Activated CD8-positive, alpha-beta memory T cell treated with anti-CD3 and anti-CD28 coated beads for 36 hours (primary cell): ENCODE data around the gene CPA3. TPM values are rescaled to one million over a fixed set of nuclear protein-coding genes. Genes with fewer than 3 reads are reported as not detected.

Experiments
- CTCF ChIA-PET: fragments of 350-600 bp; sonication (Branson Sonifier 250); formaldehyde crosslinking; loops from one replicate; lab custom pipeline; 2021; ENCODE audit warnings: antibody characterized with exemption; lab: Charles Lee
- POLR2A ChIA-PET: fragments of 350-600 bp; sonication (Branson Sonifier 250); formaldehyde crosslinking; loops from one replicate; lab custom pipeline; 2021; ENCODE audit warnings: antibody characterized with exemption; lab: Charles Lee
- total RNA-seq, 2 experiments: library from RNA; stranded (reverse); gene quantifications; one replicate each; pipeline ENCODE4 v1.2.3, GENCODE V29; 2021

Gene CPA3, protein sequence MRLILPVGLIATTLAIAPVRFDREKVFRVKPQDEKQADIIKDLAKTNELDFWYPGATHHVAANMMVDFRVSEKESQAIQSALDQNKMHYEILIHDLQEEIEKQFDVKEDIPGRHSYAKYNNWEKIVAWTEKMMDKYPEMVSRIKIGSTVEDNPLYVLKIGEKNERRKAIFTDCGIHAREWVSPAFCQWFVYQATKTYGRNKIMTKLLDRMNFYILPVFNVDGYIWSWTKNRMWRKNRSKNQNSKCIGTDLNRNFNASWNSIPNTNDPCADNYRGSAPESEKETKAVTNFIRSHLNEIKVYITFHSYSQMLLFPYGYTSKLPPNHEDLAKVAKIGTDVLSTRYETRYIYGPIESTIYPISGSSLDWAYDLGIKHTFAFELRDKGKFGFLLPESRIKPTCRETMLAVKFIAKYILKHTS
- not detected for total RNA-seq

DNA sequence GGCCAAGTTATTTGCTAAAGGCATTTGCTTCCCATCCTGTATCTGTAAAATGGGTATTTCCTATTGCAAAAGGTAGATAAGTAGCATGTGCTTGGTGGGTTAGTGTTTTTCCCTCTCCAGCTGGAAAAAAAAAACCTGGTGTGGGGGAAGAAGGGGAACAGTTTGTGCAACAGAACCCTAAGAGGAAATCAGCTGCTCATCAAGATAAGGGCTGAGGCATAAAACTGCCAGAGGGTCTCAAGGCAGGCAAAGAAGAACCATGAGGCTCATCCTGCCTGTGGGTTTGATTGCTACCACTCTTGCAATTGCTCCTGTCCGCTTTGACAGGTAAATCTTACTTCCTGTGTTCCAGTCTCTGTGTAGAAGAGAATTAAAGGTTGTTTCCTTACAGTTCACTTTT is at the start of gene CPA3:
Gene CPA3, plus strand, starts transcription at position 248 of the 400 bp plus-strand sequence. Its CDS starts 12 bp downstream, at position 260.
- ChIA-PET POLR2A (no interaction called here), CTCF (no interaction called here)

DNA sequence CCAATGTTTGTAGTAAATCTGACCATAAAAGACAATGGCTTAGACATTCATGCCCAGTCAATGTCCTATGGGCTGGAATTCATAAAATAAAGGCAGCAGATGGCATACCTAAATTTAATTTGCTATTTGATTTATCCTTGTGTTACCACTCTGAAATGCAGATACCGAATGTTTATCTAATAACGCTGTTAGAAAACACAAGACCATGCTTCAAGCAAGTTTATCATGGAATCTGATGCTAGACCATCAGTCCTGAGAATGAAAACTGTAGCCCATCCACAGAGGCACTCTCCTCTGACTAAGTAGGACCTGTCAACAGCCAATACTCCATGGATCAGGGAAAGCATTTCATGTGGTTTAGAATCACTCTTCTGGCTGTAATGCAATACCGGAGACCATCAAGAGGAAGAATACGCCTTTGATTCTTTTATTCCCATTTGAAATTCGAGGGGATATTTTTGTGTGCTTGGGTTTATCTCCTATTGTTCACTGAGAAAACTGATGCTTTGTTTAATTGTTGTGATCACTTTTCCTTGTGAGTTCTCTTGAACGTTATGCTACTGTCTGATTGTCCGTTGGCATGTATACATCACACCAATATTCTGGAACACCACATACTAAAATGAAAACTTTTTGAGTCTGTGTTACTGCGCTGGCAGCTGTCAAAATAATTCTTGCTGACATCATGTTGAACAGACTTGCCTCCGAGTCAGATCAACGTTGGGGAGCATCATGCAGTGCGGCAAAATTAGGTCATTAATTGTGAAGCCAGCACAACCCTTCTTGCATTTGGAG is 49.6 kb upstream of the CPA3 start:
- CTCF ChIA-PET = no interaction called here
- POLR2A ChIA-PET = no interaction called here

DNA sequence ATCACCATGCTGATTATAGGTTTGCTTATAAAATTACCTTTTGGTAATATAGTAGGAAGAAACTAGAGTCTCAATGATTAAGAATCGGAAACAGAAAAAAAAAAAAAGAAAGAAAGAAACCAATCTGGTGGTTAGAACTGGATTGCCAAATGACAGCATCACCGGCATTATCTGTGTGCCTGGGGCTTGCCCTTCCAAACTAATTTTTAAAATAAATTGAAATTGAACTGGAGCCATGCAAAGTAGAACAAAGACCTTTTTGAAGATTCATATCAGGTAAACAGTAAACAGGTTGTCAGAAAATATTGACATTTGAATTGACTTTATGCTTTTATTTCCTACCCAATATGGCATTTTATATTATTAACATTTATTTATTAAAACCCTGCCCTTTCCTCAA is 48.7 kb upstream of the CPA3 start:
- POLR2A ChIA-PET = no interaction called here

DNA sequence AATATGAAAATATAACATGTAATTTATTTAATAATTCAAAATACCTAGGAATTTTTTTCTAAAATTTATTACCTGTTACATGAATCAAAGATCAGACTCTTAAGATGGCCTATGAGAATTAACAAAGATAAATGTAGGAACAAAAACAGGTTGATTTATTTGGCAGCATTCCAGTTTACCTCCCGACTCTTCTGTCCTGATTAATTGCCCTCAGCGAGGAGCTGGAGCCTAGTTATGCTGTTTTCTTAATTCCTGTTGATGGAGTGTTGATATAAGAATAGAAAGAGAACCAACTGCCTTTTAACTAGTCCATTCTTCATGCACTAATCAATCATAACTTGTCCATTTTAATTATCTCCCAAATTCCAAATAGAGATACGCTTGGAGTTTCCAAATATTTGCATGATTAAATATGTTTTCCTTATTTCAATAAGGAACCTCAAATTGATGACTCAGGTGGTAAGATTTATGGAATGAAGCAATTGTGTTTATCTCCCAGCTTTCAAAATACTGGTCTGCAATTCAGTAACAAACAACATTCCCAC is 48.0 kb upstream of the CPA3 start:
- CTCF ChIA-PET = no interaction called here

More for the DNA sequence above, 48.7 kb upstream of the CPA3 start:
- CTCF ChIA-PET = no interaction called here

DNA sequence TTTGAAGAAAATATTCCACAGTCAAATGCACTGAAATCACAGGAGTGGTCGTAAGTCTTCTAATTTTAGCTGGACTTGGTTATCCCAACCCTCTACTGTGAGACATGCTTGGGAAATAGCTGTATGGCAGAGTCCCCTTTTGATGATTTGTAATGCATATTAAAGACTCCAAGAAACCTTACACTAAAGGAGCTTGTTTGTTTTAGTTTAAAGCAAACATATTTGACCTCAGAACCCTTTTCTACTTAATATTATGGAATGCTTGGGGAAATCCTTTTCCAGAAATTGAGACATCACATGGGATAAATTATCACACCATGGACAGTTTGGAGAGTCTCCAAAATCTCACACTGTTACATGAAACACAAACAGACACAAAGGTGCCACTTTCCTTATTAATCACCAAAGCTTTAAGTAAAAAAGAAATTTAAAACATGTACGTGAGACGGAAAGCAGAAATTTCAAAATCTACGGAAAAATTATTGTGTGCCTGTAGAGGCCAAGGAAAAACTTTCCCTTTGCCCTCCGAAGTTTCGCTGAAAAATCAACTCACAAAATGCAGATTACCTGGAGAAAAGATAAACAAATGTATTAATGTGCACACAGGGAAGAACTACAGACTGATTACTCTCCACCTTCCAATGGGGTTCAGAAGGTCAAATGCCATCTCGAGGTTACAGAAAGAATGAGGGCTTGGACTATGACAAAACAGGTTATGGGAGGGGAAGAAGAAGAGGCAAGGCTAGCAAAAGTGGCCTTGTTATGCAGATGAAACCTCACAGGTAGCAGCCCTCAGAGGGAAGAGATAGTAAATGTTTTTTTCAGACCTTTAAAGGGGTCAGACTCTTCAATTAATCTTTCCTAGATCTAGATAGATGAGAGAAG is 44.5 kb upstream of the CPA3 start:
- CTCF ChIA-PET = no interaction called here
- POLR2A ChIA-PET = no interaction called here

More for the DNA sequence above, 48.0 kb upstream of the CPA3 start:
- POLR2A ChIA-PET = no interaction called here

DNA sequence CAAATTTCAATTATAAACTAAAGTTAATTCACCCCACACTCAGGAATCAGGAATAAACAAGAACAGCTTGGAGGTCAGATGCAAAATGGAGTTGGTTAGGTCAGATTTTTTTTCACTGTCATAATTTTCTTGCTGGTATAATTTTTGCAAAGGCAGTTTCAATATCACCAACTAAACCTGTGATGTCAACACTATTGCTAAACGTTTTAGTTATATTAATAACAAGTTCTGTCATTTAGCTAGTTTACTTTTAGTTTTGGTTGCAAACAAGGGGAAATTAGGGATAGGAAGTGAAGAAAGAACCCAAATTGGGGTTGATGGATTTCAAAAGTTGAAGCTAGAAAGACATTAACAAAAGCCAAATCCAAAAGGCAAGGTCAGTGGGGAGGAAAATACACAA is 42.1 kb upstream of the CPA3 start:
- POLR2A ChIA-PET = no interaction called here
- CTCF ChIA-PET = no interaction called here

DNA sequence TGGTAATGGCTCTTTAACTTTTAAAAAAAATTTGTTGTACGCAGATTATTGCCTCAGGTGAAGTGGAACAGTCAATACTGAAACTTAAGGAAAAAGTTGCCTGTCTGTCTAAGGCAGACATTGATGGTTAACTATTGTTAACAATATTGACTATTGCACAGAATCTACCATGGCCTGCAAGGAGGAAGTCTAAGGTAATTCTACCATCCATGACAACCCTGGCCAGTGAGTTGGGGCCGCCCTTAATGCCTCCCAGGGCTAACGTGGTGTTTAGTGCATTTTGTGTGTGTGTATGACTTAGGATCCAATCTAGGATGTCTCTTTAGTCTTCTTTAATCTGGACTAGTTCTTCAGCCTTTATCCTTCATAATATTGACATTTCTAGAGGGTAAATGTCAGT is 39.6 kb upstream of the CPA3 start:
- ChIA-PET POLR2A (no interaction called here), CTCF (no interaction called here)

DNA sequence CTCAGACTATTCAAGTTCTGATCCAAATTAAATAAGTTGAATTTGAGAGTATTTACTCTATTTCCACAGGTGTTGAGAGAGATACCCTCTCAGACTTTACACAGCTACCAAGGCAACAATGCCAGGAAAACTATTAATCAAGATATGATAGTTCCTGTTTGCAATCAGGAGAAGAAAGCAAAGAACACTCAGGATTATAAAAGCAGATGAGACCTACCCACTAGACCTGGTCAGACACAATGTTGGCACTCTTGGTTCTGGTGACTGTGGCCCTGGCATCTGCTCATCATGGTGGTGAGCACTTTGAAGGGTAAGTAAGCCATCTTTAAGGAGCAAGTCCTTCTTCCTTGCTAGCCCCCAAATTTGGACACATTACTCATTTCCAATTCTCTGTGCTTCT is 37.5 kb upstream of the CPA3 start, which contains the start of gene CPB1:
Gene CPB1, plus strand, starts transcription at position 227 of the 400 bp plus-strand sequence. Its CDS starts 13 bp downstream, at position 240.
- POLR2A ChIA-PET = no interaction called here
- CTCF ChIA-PET = no interaction called here

DNA sequence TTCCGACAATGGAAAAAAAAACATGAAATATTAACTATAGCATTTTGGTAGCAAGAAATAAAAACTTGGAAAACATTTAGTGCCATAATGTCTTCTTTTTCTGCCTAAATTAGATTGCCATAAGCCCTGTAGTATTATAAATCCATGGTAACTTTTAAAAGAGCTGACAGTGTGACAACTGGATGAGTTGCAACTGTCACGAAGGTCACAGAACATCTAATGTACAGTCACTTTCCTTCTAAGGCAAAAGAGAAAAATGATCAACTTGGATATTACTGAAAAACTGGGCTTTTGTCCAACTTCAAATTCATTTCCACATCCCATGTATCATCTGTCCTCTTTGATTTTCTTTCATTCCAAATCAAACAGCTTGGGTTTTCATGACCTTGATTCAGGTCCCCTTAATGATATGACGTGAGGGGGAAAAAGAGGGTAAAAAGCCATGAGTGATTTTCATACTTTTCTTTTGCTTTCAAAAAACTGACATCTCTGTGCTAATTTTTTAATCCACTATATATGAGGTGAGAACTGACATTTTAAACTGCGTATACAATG is 36.9 kb upstream of the CPA3 start:
- POLR2A ChIA-PET = no interaction called here
- CTCF ChIA-PET = no interaction called here

DNA sequence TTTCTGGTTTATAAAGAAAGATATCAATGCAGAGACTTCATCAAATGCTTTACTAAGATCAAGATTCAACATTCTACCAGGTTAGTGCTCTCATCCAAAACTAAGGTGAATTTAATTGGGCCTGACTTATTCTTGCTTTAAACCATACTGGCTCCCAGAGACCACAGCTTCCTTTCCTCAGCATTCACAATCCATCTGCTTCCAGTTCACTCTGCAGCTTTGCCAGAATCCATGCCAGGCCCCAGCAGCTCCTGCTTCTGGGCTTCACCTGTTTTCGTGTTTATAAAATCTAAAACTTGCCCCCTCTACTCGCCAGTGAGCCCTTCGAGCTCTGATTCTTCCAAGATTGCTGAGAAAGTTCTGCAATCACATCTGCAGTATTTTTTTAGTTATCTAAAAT is 35.2 kb upstream of the CPA3 start:
- POLR2A ChIA-PET = no interaction called here
- CTCF ChIA-PET = no interaction called here

DNA sequence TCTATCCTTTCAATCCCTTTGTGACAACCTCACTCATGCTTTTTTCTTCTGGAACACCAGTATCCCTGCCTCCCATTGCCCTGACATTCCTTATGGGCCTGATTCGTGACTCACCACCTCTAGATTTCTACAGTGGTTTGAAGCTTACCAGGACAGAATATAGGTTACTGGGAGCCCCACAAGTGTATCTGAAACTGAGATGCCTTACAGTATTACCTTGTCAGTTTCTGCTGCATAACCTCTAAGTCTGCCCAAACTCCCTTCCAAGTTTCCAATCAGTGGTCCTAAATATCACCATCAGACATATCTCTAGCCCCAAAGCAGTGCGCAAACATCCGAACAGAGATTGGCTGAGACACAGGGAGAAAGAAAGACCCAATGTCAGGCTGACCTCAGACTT is 31.9 kb upstream of the CPA3 start:
- ChIA-PET POLR2A (no interaction called here), CTCF (interaction anchor here (1.0 kb wide), 1 partner anchor 27 kb away, joined by 4 read pairs; no protein-coding TSS in a partner anchor)

DNA sequence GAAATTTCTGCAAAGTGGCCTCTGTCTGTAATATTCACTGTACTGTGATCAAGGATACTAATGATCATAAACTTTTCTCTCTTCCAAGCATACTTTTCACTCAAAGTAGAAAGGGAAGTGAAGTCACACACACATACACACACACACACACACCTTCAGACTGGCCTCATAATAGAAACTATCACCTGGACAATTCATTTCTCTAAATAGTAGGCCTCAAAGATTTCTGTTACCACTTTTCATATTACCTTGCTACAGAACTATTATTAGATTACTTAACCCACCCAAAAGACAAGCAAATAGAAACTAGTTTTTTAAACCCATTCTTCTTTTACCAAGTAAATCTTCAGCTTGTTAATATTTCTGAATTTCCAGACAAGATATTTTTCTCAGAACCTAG is 25.3 kb upstream of the CPA3 start:
- POLR2A ChIA-PET = no interaction called here
- CTCF ChIA-PET = no interaction called here

DNA sequence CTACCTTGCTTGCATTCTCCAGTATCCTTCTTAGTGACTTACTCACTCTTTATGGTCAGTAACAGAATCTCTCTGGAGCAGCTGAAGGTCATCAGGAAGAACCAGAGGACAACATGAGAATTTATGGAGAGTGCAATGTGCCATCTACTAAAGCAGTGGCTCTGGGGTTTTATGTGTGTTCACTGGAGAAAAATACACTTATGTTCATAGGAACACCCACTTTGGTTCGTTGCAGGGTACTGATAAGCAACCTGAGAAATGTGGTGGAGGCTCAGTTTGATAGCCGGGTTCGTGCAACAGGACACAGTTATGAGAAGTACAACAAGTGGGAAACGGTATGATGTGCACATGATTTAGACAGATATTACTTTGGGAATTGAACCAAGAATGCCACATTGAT is 24.6 kb upstream of the CPA3 start:
- POLR2A ChIA-PET = no interaction called here

DNA sequence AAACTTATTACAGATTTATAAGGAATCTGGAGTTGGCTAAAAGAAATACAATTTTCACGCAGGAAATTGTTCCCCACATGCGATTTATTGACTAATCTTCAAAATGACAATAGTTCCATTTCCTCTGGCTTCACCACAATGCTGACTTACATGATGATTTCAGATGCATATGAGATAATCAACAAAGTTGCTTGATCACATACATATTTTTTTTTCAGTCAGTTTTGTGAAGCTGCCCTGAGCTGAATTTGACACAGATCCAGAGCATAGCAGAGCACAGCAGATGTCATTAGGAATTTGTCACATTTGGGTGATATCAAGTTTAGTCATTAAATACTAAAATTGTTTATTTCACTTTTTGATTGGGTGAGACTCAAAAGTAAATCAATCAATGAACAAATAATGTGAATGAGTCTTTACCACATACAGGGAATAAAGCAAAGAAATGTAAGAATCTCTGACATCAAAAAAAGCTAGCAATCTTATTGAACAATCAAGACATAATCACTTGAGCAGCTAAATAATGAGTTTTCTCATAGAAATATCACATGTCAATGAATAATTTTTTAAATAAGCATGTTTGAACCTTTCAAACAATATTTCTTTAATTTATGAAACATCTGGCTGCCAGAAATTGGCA is 19.2 kb upstream of the CPA3 start:
- ChIA-PET POLR2A (no interaction called here), CTCF (no interaction called here)

More for the DNA sequence above, 24.6 kb upstream of the CPA3 start:
- CTCF ChIA-PET = no interaction called here

DNA sequence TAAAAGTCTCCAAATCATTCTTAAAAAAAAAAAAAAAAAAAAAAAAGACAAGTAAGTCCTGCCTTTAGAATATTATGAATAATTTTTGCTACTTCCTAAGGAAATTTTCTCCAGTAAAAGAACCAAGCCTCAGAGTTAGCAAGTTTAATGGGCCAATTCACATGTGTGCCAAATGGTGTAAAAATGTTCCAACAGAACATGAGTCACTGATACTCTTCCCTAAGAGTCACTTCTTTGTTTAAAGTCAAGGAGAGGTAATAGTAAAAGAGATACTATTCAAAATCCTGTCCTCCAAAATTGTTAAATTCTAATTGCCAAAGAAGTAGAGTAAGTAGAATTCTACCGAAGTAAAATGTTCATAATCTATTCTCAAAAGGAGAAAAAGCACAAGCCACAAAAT is 17.7 kb upstream of the CPA3 start:
- CTCF ChIA-PET = no interaction called here
- POLR2A ChIA-PET = no interaction called here

DNA sequence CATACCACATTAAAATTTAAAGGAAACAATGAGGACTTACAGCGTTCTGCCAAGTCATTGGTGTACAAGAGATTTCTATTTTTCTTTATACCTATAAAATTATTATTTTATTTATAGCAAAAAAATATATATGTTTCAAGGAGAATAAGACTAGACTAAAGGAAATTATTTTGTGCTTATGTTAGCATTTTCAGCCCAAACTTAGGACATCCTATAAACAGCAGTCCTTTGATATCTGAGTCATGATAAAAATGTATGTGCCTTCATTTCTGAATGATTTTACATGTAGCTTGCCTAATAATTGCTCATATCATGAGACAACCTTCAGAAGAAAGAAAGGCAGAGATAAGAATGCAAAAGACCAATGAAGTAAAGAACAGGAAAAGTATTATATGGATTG is 16.7 kb upstream of the CPA3 start:
- CTCF ChIA-PET = no interaction called here
- POLR2A ChIA-PET = no interaction called here

DNA sequence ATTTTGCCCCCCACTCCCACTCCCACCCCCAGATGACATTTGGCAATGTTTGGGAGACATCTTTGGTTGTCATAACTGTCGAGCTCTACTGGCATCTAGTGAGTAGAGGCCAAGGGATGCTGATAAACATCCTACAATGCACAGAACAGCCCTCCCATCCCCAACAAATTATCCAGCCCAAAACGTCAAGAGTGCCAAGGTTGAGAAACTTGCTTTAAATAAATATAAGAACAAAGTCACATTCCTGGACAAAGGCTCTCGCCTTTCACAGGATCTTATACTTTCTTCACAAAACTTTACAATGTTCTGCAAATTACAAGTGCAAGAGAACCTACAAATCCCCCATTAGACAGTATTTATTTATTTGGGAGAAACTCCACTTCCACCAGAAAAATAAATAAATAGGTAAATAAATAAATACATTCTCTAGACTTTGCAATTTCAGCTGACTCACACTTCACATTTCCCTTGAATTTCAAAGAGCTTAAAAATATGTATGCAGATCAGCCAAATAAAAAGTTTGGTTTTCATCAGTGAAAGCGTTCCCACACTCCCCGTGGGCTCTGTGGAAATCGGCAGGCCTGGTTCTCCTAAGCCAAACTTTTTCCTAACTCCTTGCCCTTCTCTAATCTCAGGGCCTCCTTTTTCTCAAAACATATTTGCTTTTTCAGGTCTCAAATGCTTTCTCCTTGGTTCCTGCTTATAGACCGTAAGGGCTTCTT is 12.7 kb upstream of the CPA3 start:
- POLR2A ChIA-PET = no interaction called here
- CTCF ChIA-PET = interaction anchor here (1.1 kb wide), 1 partner anchor 9 kb away, joined by 3 read pairs; no protein-coding TSS in a partner anchor

DNA sequence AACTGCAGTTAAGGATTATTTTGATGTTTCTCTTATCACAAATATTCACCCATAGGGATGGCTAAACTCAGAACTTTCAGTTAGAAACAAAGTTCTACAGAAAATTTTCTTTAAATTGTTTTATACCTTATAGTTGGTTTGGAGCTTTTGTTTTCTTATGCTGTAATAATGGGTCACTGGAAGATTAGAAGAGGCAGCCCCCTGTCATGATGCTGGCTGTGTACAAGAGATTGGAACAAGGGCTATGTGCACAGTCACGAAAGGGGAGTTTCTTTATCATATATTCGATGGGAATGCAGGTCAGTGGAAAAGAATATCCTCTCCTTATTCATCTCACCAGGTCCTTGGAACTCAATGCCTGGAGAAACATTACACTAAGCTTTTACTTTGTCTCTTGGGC is 12.0 kb upstream of the CPA3 start:
- ChIA-PET CTCF (interaction anchor here (1.1 kb wide), 1 partner anchor 9 kb away, joined by 3 read pairs; no protein-coding TSS in a partner anchor), POLR2A (no interaction called here)
